SK-N-MC (cell line): ENCODE measurements around the gene CBFA2T2.

Experiments
- EZH2 ChIP-seq: fragments of 200-600 bp; sonication (generic); IDR thresholded peaks from one replicate; pipeline ENCODE4 v1.6.1; 2017; ENCODE audit warnings: antibody characterized with exemption
- POLR2AphosphoS5 ChIP-seq: IDR thresholded peaks from 2 replicates; pipeline ENCODE4 v1.6.1; 2012; ENCODE audit warnings: mild to moderate bottlenecking, low read depth, low read length, borderline replicate concordance

- TF ChIP-seq EZH2, result no peak
- TF ChIP-seq POLR2AphosphoS5, result no peak
These were observed 72.1 kb downstream of the CBFA2T2 start for GRCh38 chr20:33561692-33562601.
